Activated CD4-positive, alpha-beta T cell treated with anti-CD3 and anti-CD28 coated beads, Interleukin-10, Interleukin-2, amounts not matched to agents 100 ng/mL and 50 ng/mL, durations not matched to agents 16 hours and 8 hours (primary cell): ENCODE measurements around the gene TRIP12.
"Not testable (repeated sequence)": the region's sequence is repeated elsewhere in the genome, so short reads cannot be mapped to it uniquely, and the experiment has no call there.

Experiments used
- DNase-seq: peaks from one replicate; pipeline ENCODE4 v3.0.0-alpha.2; 2020

The TRIP12 gene

DNA sequence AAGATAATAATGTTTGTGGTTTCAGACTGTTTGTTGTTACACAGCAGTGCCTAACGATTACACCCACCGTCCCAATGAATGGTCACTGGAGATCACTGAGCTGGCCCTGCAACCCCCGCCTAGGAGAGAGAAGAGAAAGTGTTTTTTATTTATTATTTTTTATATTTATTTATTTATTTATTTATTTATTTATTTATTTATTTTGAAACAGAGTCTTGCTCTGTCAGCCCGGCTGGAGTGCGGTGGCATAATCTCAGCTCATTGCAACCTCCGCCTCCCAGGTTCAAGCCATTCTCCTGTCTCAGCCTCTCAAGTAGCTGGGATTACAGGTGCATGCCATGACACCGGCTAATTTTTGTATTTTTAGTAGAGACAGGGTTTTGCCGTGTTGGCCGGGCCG, 164.3 kb downstream of the TRIP12 start:
- not testable (repeated sequence) for DNase-seq

- DNase-seq = no peak
Observed at GRCh38 chr2:229752970-229753729, 168.7 kb downstream of the TRIP12 start.

- DNase-seq = no peak
Observed at GRCh38 chr2:229749779-229750178, 172.0 kb downstream of the TRIP12 start.

DNA sequence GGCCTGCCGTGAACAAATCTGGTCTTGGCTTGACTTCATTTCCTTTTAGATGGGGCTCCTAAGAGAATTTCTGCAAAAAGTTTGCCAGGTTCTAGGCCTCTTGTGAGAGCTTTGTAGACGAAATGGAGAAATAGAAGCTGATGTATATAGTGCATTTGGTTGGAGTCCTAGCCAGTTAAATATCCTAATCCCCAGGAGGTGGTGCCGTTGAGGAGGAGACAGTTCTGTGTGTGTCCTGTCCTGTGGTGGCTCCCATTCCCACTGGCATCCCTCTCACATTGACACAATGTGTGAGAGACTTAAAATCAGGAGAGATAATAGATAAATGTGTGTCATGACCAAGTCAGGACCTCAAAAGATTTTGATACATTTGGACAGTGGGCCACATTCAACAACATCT, 172.9 kb downstream of the TRIP12 start:
- DNase-seq = no peak

DNA sequence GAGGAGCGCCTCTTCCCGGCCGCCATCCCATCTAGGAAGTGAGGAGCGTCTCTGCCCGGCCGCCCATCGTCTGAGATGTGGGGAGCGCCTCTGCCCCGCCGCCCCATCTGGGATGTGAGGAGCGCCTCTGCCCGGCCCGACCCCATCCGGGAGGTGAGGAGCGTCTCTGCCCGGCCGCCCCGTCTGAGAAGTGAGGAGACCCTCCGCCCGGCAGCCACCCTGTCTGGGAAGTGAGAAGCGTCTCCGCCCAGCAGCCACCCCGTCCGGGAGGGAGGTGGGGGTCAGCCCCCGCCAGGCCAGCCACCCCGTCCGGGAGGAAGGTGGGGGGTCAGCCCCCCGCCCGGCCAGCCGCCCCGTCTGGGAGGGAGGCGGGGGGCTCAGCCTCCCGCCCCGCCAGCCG, 179.1 kb downstream of the TRIP12 start:
- DNase-seq = not testable (repeated sequence)

GRCh38 chr2:229740279-229740678, 181.5 kb downstream of the TRIP12 start:
- no peak for DNase-seq

DNA sequence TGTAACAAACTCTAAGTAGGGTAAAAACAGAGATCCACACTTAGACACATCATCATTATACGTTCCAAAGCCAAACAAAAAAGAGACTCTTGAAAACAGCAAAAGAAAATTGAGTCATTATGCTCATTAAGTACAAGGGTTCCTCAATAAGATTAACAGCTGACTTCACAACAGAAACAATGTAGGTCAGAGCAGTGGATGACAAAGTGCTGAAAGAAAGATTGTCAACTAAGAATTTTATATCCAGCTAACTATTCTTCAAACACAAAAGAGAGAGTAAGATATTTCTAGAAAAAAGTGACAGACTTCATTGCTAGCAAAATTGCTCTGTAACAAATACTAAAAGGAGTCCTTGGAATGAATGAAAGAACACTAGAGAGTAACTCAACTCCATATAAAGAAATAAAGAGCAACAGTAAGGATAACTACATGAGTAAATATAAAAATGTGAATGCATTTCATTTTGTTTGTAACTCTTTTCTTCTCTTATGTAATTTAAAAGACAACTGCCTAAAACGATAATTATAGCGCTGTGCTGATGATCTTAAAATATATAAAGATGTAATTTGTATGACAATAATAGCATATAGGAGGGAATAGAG, 183.7 kb downstream of the TRIP12 start:
- no peak for DNase-seq

- DNase-seq = no peak
Observed at GRCh38 chr2:229734410-229734809, 187.4 kb downstream of the TRIP12 start.

GRCh38 chr2:229733611-229734245, 188.1 kb downstream of the TRIP12 start:
- DNase-seq = no peak

DNA sequence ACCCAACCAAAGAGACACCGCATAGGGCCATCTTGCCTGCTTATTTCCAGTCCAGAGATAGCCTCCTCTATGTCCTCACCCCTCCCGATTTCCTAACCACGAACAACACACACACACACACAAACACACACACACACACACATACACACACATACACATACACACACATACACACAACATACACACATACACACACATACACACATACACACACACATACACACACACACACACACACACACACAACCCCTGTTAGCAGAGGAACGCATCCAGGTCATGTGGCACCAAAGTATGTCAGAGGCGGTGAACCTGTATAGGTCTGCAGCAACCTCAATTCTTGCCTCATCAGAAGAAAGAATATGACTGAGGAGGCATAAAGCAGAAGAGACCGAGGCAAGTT, 188.9 kb downstream of the TRIP12 start:
- DNase-seq = no peak

DNA sequence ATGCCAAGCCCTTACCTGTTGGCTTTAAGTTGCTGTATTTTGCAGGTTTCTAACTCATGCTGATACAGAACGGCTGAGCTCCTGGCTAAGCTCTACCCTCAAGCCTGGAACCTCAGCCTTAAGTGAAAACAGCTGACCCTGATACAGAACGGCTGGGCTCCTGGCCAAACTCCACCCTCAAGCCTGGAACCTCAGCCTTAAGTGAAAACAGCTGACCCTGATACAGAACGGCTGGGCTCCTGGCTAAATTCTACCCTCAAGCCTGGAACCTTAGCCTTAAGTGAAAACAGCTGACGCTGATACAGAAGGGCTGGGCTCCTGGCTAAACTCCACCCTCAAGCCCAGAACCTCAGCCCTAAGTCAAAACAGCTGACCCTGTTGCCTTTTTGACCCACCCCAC, 189.9 kb downstream of the TRIP12 start:
- DNase-seq = no peak

DNA sequence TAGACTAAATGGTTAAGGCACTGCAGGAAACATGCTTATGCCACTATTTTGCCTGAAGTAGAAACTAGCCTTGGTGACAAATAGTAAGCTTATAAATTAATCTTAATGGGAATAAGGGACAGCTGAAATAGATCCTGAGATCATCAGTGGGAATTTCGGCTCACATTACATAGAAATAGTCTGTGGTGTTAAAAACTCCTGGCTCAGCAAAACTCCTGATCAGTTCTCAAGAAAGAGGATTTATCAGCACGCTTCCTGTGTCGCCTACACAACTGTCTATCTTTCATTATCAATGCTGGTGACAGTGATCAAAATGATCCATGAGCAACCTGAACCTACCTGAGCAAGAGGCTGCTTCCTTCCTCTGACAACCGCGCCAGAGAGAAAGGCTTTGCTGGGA, 190.4 kb downstream of the TRIP12 start:
- DNase-seq = no peak

DNA sequence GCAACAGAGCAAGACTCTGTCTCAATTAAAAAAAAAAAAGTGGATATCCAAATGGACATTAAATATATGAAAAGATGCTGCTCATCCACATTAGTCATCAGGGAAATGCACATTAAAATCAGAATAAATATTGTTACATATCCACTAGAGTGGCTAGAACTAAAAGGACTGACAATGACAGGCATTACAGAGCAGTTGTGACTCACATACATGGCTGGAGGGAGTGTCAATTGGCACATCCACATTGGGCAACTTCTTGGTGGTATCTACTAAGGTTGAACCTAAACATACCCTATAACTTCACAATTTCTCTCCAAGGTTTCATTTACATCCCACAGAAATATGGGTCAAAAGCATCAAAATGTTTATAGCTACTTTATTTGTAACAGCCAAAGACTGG, 193.4 kb downstream of the TRIP12 start:
- no peak for DNase-seq

- DNase-seq = no peak
Observed at GRCh38 chr2:229726643-229727042, 195.2 kb downstream of the TRIP12 start.

- DNase-seq = no peak
Observed at GRCh38 chr2:229725716-229726574, 195.9 kb downstream of the TRIP12 start.

- not testable (repeated sequence) for DNase-seq
Observed at GRCh38 chr2:229723192-229723591, 198.6 kb downstream of the TRIP12 start.

DNA sequence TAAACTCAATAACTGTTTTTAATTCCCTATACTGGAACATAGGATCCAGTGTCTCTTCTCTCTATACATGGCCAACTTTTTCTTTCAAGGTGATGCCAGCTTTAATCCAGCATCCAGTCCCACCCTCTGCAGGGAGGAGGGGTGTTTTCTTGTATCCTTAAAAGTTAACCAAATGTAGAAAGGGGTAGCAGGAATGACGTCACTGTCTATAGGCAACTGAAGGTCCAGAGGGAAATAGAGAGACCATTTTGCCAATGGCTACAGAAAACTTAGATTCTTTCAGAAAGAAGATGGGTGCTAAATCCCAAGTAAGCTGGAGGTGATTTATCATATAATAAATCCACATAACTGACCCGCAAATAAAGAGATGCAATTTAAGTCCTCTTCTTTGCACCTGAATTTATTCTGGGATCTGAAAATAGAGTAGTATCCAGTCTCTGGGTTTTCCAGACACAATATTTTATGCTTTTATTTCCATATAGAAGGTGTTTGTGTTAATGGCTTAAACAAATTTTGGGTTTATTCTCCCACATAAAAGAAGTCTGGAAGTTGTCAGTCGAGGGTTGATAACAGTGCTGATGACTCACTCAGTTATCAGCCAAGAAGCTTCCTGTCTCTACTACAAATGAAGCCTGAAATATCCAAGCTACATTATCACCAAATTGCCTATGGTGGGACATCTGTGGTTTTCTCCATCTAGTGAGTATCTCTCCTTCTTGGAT, 201.7 kb downstream of the TRIP12 start:
- DNase-seq = no peak

GRCh38 chr2:229718057-229718456, 203.8 kb downstream of the TRIP12 start:
- DNase-seq = no peak

GRCh38 chr2:229715895-229716507, 205.8 kb downstream of the TRIP12 start:
- peak; percentile 39 for DNase-seq

DNA sequence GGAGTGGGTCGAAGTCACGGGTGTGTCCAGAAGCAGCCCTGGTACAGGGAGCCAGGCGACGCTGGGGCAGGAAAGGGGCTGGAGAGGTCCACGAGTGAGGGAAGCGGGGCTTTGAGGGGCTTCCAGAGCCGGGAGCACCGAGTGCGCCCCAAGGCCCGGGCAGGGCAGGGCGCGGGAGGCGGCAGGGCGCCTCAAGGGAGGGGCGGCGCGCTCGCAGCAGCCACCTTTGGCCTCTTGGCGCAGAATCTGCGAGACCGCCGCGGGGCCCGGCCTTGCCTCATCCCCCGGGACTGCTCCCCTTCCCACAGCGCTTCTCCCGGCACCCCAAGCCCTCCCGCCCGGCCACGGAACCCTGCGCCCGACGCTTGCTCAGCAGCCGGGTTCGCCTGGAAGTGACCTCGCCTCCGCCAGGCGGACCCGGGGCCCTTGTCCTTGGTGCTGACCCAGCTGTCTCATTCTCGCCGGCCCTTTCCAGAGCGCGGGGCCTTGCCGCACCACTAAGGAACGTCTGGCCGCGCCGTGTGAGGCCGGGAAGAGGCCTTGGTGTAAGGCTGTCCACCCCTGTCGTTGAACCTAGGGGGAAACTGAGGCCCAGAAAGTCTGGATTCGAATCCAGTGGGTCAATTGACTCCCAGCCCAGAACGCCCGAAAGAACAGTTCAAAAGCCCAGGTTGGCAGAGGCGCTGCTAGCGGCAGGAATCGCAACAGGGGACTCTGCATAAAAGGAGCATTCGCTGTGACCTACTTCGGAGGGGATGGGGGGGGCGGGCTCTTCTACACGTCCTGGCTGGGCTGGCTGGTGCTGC, 206.9 kb downstream of the TRIP12 start:
- peak; percentile 32 for DNase-seq

- DNase-seq = peak; percentile 57
Observed at GRCh38 chr2:229714080-229714735, 207.6 kb downstream of the TRIP12 start, which contains the start of gene DNER. TSS of gene DNER (minus strand) at chr2:229714555. CDS start at chr2:229714423, 132 bp downstream.
